GM10266 (cell line): ENCODE data around the gene UBE2E2.
"Not testable (repeated sequence)": the region's sequence is repeated elsewhere in the genome, so short reads cannot be mapped to it uniquely, and the experiment has no call there.

Experiments used
- DNase-seq: peaks from one replicate; pipeline ENCODE4 v3.0.0; 2012; ENCODE audit errors: extremely low spot score
- CTCF ChIP-seq: IDR thresholded peaks from 2 replicates; pipeline ENCODE4 v1.5.1; 2012; ENCODE audit warnings: mild to moderate bottlenecking, low read depth; ENCODE audit not compliant: control insufficient read depth, insufficient read depth; ENCODE audit errors: missing control alignments

UBE2E2 gene

GRCh38 chr3:23612296-23612891, 409.3 kb downstream of the UBE2E2 start:
- no peak for TF ChIP-seq CTCF
- no peak for DNase-seq

- no peak for TF ChIP-seq CTCF
- no peak for DNase-seq
Observed at GRCh38 chr3:23615068-23615467, 411.9 kb downstream of the UBE2E2 start.

GRCh38 chr3:23618475-23618874, 415.3 kb downstream of the UBE2E2 start:
- DNase-seq, result not testable (repeated sequence)

GRCh38 chr3:23619705-23620637, 416.8 kb downstream of the UBE2E2 start:
- TF ChIP-seq CTCF, result no peak
- no peak for DNase-seq

GRCh38 chr3:23620638-23621015, 417.5 kb downstream of the UBE2E2 start:
- no peak for DNase-seq
- no peak for TF ChIP-seq CTCF

GRCh38 chr3:23623844-23624243, 420.7 kb downstream of the UBE2E2 start:
- no peak for DNase-seq

GRCh38 chr3:23624305-23624704, 421.2 kb downstream of the UBE2E2 start:
- peak; percentile 9 for DNase-seq
- TF ChIP-seq CTCF, result no peak

More at GRCh38 chr3:23623844-23624243, 420.7 kb downstream of the UBE2E2 start:
- no peak for TF ChIP-seq CTCF
